Measurements from ENCODE around the gene PACSIN3. TPM values are rescaled to one million over a fixed set of nuclear protein-coding genes. Genes with fewer than 3 reads are reported as not detected.

The PACSIN3 gene
- total and polyA plus RNA-seq, 2 of the 13 experiments (the other 11 are each of a cell fraction or from before 2014, with no cell fraction given), result 47.9 to 93.3 TPM

- no peak for TF ChIP-seq AKNA (CRISPR knock-in tag; IDR thresholded peaks at IDR 0.05; ENCODE audit: borderline replicate concordance)
- peak; percentile 52 for TF ChIP-seq ZBTB26 (CRISPR knock-in tag; IDR thresholded peaks at IDR 0.05; ENCODE audit: borderline replicate concordance)
- TF ChIP-seq HMGXB4 (CRISPR knock-in tag; IDR thresholded peaks at IDR 0.05; ENCODE audit: borderline replicate concordance in 1 of 2, low read depth in 1 of 2), result peak in 1 of 2 experiments; percentile 87; a peak in 2 of 4 replicates
- peak; percentile 10; the same call in 1 of the 2 replicates for TF ChIP-seq POGZ (CRISPR knock-in tag; IDR thresholded peaks at IDR 0.05)
- no peak for TF ChIP-seq EZH2 (conservative IDR thresholded peaks at IDR 0.05; ENCODE audit: low read depth, low read length)
- TF ChIP-seq RBFOX2 (IDR thresholded peaks at IDR 0.05; ENCODE audit: low read depth, low read length), result peak; percentile 45
- TF ChIP-seq NR0B2 (CRISPR knock-in tag; IDR thresholded peaks at IDR 0.05), result peak; percentile 30; the same call in 1 of the 2 replicates
- TF ChIP-seq ZNF101 (CRISPR knock-in tag; IDR thresholded peaks at IDR 0.05; ENCODE audit: borderline replicate concordance, low read depth), result peak; percentile 27; the same call in 1 of the 2 replicates
- TF ChIP-seq THAP7 (CRISPR knock-in tag; IDR thresholded peaks at IDR 0.05), result no peak
- peak; percentile 67 for TF ChIP-seq ASH2L (IDR thresholded peaks at IDR 0.05; ENCODE audit: insufficient read length, low read depth, low read length)
- TF ChIP-seq SRSF9 (IDR thresholded peaks at IDR 0.05; ENCODE audit: borderline replicate concordance, insufficient read depth, low read depth, low read length, poor library complexity, severe bottlenecking), result no peak
- TF ChIP-seq ZNF891 (CRISPR knock-in tag; IDR thresholded peaks at IDR 0.05), result peak; percentile 34; the same call in 1 of the 2 replicates
- no peak for TF ChIP-seq ZIK1 (CRISPR knock-in tag; IDR thresholded peaks at IDR 0.05; ENCODE audit: borderline replicate concordance, low read depth)
- TF ChIP-seq ZNF704 (CRISPR knock-in tag; IDR thresholded peaks at IDR 0.05; ENCODE audit: borderline replicate concordance), result no peak
- TF ChIP-seq XBP1 (CRISPR knock-in tag; IDR thresholded peaks at IDR 0.05), result no peak
- TF ChIP-seq SP5 (CRISPR knock-in tag; IDR thresholded peaks at IDR 0.05; ENCODE audit: borderline replicate concordance, low read depth), result peak; percentile 49; the same call in 1 of the 2 replicates
- TF ChIP-seq JUNB (CRISPR knock-in tag; IDR thresholded peaks at IDR 0.05; ENCODE audit: borderline replicate concordance), result no peak
Observed at GRCh38 chr11:47184711-47185304, 1.4 kb downstream of the PACSIN3 start (continued).
